ENCODE data around the gene HS6ST2.
"Not testable (repeated sequence)": the region's sequence is repeated elsewhere in the genome, so short reads cannot be mapped to it uniquely, and the experiment has no call there.

HS6ST2 gene

DNA sequence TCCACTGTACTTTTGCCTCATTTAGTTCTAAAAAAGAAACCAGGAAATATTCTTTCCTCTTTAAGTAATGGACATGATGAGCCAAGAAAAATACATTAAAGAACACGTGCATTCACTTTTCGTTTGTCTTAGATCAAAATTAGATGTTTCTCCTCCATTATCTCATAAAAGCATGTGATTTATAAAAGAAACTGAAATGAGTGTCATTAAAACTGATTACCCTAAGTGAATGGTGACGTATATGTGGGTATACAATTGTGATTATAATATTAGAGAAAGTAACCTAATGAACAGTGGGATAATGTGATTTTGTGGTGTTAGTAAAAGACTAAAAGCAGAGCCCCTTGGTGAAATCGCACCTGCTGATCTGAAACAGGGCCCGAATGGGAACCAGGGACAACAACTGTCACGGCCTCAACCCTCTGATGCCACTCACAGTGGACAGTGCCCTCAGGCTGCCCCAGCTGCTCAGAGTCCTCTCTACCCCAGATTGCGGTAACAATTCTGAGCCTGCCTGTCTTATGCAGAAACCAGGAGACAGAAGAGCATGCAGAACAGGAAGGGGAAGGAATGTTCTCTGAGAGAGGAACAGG lies 25.7 kb upstream of the HS6ST2 start:
- DNase-seq (ENCODE audit: extremely low read depth, low read depth), result no peak
- TF ChIP-seq, protein P1, sequence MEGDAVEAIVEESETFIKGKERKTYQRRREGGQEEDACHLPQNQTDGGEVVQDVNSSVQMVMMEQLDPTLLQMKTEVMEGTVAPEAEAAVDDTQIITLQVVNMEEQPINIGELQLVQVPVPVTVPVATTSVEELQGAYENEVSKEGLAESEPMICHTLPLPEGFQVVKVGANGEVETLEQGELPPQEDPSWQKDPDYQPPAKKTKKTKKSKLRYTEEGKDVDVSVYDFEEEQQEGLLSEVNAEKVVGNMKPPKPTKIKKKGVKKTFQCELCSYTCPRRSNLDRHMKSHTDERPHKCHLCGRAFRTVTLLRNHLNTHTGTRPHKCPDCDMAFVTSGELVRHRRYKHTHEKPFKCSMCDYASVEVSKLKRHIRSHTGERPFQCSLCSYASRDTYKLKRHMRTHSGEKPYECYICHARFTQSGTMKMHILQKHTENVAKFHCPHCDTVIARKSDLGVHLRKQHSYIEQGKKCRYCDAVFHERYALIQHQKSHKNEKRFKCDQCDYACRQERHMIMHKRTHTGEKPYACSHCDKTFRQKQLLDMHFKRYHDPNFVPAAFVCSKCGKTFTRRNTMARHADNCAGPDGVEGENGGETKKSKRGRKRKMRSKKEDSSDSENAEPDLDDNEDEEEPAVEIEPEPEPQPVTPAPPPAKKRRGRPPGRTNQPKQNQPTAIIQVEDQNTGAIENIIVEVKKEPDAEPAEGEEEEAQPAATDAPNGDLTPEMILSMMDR (IDR thresholded peaks at IDR 0.05; ENCODE audit: low read depth, low read length), result no peak

DNA sequence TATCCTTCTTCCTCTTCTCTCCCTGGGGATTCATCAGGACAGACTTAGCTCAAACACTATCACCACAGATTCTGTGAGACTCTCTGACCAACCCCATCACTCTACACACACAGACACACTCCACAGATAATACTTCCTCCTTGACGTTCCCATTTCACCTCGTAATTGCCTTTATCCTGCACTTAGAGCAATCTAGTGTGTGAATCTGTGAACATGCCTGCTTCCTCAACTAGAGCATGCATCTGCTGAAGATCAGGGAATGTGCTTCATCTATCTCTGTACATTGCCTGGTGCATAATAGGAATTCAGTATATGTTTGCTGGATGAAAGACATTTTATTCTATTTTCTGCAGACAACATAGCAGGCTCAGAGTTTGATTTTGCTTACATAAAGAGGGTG lies 25.1 kb upstream of the HS6ST2 start:
- TF ChIP-seq, protein P1 (IDR thresholded peaks at IDR 0.05; ENCODE audit: low read depth, low read length), result no peak
- DNase-seq (ENCODE audit: extremely low read depth, low read depth), result no peak

DNA sequence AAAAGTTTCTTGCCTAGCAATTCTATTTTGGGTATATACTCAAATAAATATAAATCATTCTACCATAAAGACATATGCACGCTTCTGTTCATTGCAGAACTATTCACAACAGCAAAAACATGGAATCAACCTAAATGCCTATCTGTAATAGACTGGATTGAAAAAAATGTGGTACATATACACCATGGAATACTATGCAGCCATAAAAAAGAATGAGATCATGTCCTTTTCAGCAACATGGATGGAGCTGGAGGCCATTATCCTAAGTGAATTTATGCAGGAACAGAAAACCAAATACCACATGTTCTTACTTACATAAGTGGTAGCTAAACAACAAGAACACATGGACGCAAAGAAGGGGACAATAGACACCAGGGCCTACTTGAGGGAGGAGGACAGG lies 21.6 kb upstream of the HS6ST2 start:
- not testable (repeated sequence) for DNase-seq (ENCODE audit: extremely low read depth, low read depth)

DNA sequence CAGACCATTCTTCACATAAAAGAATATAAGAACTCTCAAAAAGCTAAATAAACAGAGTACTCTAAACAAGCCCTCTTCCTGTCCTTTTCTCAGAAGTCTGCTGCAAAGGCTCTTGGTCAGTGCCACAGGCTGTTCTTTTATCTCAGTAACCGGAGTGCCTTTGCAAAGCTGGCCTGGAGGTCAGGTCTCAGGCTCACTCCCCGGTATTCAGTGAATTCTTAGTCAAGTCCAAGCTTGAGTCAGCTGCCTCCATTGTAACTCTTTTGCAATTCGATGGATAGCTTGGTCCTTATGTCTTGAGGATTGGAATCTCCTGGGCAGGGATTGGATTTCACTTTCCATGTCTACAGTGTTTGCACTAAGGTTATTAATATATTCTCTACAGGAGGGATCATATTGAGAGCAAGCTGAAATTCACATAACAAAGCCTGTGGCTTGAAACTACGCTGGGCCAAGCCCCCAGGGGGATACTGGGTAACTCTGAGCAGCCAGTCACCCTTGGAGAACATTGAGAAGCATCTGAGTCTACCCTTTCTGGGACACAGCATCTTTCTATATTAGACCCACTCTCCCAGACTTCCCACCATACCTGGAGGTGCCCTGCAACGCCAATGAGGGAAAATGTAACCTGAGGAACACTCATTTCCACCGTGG lies 10.0 kb upstream of the HS6ST2 start:
- TF ChIP-seq, protein P1 (IDR thresholded peaks at IDR 0.05; ENCODE audit: low read depth, low read length), result no peak
- no peak for DNase-seq (ENCODE audit: extremely low read depth, low read depth)

DNA sequence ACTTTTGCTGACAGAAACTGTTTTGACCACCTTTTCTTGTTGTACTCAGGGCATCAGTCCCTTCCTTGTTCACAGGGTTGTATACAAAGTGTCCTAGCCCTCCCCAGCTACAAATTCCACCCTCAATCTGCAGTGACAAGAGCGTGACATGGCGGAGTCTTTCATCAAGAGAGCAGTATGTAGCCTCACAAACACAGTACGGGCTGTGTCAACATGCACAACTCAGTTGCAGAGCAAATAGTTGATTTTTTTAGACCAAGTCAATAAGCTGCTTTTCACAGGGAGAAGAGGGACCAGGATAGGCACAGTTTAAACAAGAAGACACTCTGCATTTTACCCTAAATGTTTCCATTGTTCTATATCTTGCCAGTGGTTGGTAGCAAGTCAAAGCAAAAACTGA lies 8.6 kb upstream of the HS6ST2 start:
- DNase-seq (ENCODE audit: extremely low read depth, low read depth), result no peak

DNA sequence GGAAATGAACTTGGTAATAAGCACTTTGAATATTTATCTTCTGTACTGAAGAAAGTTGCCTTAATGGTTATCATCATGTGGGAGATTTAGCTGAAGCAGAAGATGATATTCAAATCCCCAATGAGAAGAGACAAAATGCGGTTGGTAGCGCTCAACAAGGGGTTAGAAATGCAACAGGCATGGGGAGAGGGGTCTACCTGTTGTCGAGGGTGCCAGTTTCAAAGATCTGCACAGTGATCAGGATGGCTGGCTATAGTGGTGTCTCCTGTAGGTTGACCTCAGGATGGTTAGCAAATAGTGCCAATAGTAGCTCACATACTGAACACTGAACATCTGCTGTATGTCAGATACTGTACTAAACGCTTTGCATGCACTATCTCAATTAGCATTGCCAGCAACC lies 7.0 kb upstream of the HS6ST2 start:
- TF ChIP-seq, protein P1 (IDR thresholded peaks at IDR 0.05; ENCODE audit: low read depth, low read length), result no peak
- DNase-seq (ENCODE audit: extremely low read depth, low read depth), result no peak

More for the DNA sequence above, 8.6 kb upstream of the HS6ST2 start:
- TF ChIP-seq, protein P1 (IDR thresholded peaks at IDR 0.05; ENCODE audit: low read depth, low read length), result no peak

DNA sequence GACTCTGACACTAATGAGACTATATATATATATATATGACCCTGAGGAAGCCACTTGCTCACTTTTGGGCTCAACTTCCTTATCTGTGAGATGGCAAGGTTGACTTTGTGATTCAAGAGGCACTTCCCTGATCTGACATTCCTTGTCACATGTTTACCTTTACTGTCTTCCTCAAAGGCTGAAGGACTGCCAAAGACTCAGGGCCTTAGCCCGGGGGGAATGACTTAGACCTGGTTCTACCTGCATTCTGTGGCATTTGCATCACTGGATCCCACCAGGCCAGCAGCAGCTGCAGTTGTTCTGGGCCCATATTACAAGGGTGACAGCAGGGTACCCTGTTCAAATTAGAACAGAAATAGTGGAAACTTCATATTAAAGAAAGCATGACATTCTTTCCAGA lies 3.1 kb upstream of the HS6ST2 start:
- no peak for DNase-seq (ENCODE audit: extremely low read depth, low read depth)
- TF ChIP-seq, protein P1 (IDR thresholded peaks at IDR 0.05; ENCODE audit: low read depth, low read length), result no peak

Data from AG09319 (cell line).